Measurements from ENCODE around the gene RHEB. TPM values are rescaled to one million over a fixed set of nuclear protein-coding genes. Genes with fewer than 3 reads are reported as not detected.
A peak's percentile ranks its signal among the peaks of the same experiment; 100 is the strongest.

Gene RHEB
- total and polyA plus RNA-seq, 2 of the 4 experiments (the other 2 are of a cell fraction) = 19.7 to 67.2 TPM

GRCh38 chr7:151439855-151440798, 79.6 kb downstream of the RHEB start, which contains the start of gene CRYGN:
Gene CRYGN, minus strand, starts transcription at chr7:151440141. Its CDS starts 224 bp downstream, at chr7:151439917.
- Histone ChIP-seq H3K4me1 (ENCODE audit: control insufficient read depth, insufficient read depth, low read length) (peaks cover 6% of the 10 kb centered on the region; the same call in 1 of the 2 replicates), H3K36me3 (ENCODE audit: control insufficient read depth, insufficient read depth, low read length) (no peaks in the 10 kb centered on the region), H4K5ac (ENCODE audit: low read depth, low read length) (no peak within 1 kb of the TSS; the same call in 1 of the 2 replicates), H4K20me1 (ENCODE audit: insufficient read depth, low read length) (no peaks in the 10 kb centered on the region), H2BK5ac (ENCODE audit: low read depth, low read length, poor library complexity, severe bottlenecking) (no peak within 1 kb of the TSS), H3K9ac (ENCODE audit: low read depth, low read length) (no peak within 1 kb of the TSS), H3K79me1 (ENCODE audit: low read depth in 1 of 2, low read length in 2 of 2) (no peaks in the 10 kb centered on the region), H3K56ac (ENCODE audit: extremely low read depth, insufficient read depth, low read length) (no peak within 1 kb of the TSS), H2BK120ac (ENCODE audit: low read depth, low read length) (no peak within 1 kb of the TSS), H3K4me2 (ENCODE audit: low read depth, low read length) (peak within 1 kb of the TSS; percentile 43; the same call in 1 of the 2 replicates), H3K23ac (ENCODE audit: low read depth, low read length) (no peak within 1 kb of the TSS), H4K8ac (ENCODE audit: low read depth in 2 of 2, low read length in 2 of 2) (no peak within 1 kb of the TSS), H4K91ac (ENCODE audit: insufficient read depth, low read depth, low read length) (no peak within 1 kb of the TSS), H3K14ac (replicated peaks; ENCODE audit: low read depth, low read length) (no peak within 1 kb of the TSS), H2BK20ac (ENCODE audit: low read depth, low read length) (no peak within 1 kb of the TSS), H3K9me3 (ENCODE audit: control insufficient read depth, insufficient read depth, low read length) (no peaks in the 10 kb centered on the region), H2AK5ac (ENCODE audit: low read depth, low read length) (no peak within 1 kb of the TSS), H3K18ac (ENCODE audit: low read depth, low read length) (no peak within 1 kb of the TSS; the same call in 1 of the 2 replicates), H3K4ac (ENCODE audit: low read depth, low read length) (no peak within 1 kb of the TSS), H3K4me3 (ENCODE audit: insufficient read depth, low read depth, low read length) (no peak within 1 kb of the TSS), H3K27ac (ENCODE audit: insufficient read depth, low read length) (no peak within 1 kb of the TSS), H2AK9ac (replicated peaks; ENCODE audit: low read depth, low read length, poor library complexity) (no peak within 1 kb of the TSS), H3K9me1 (ENCODE audit: insufficient read depth, low read length) (no peaks in the 10 kb centered on the region), H2BK15ac (ENCODE audit: low read depth, low read length) (no peak within 1 kb of the TSS), H2AFZ (replicated peaks; ENCODE audit: low read length, poor library complexity) (peak within 1 kb of the TSS; percentile 81), H3K27me3 (ENCODE audit: control insufficient read depth, insufficient read depth, low read length) (peaks cover 17% of the 10 kb centered on the region)
- intact Hi-C loops (cut with micrococcal nuclease) (no loop called here), in situ Hi-C loops (cut with MboI; ENCODE audit: low sequenced_read_pairs) (no loop called here), dilution Hi-C loops (cut with HindIII; ENCODE audit: low sequenced_read_pairs, unreplicated experiment) (no loop called here)
- ChIA-PET CTCF (interaction anchor here (0.6 to 0.8 kb wide), 2 partner anchors 72 to 83 kb away, joined by 3 read pairs; no protein-coding TSS in a partner anchor), POLR2A (ENCODE audit: unreplicated experiment) (no interaction called here)
- no TSS peak for BruUV-seq (replicated peaks)
- 43% methylated on average over 7 of the region's 51 CpGs; no CpG with 5 or more reads in 1 of the 2 experiments for WGBS, 2 experiments (ENCODE audit: extremely low coverage in 2 of 2, insufficient read length in 1 of 2)
- TF ChIP-seq RCOR1 (IDR thresholded peaks at IDR 0.05; ENCODE audit: insufficient replicate concordance, low read length) = no peak
- TF ChIP-seq MAFK (IDR thresholded peaks at IDR 0.05; ENCODE audit: low read depth, low read length) = no peak
- ATAC-seq (ENCODE audit: low read depth) (no peak; the same call in 1 of the 2 replicates), DNase-seq (no peak)
